Natural killer cell (primary cell): ENCODE data around the gene ARHGEF11. TPM values are rescaled to one million over a fixed set of nuclear protein-coding genes. Genes with fewer than 3 reads are reported as not detected.

Source experiments
- ATAC-seq, 3 donors: fragments of 150-1000 bp in 2 of 3; fragments of 200-7000 bp in 1 of 3; cut with Tn5 transposase; 1 replicate in 1 of 3; 2 replicates in 2 of 3; pipeline ENCODE4 v1.10.0; 2021; ENCODE audit warnings: mild to moderate bottlenecking in 2 of 3, moderate library complexity in 2 of 3
- DNase-seq, 2 donors: peaks; one replicate each; pipeline versions ENCODE4 v3.0.0 to v3.0.0-alpha.2; 2013 to 2021; ENCODE audit warnings: mixed read lengths in 1 of 2
- H3K27ac ChIP-seq: one replicate; pipeline ENCODE4 v1.5.1; 2013; ENCODE audit warnings: mild to moderate bottlenecking, low read length
- H3K27me3 ChIP-seq: one replicate; pipeline ENCODE4 v1.6.1; 2013; ENCODE audit warnings: low read length; ENCODE audit not compliant: control insufficient read depth, insufficient read depth
- H3K36me3 ChIP-seq: one replicate; pipeline ENCODE4 v1.6.1; 2013; ENCODE audit warnings: low read length; ENCODE audit not compliant: control insufficient read depth, insufficient read depth
- H3K4me1 ChIP-seq: one replicate; pipeline ENCODE4 v1.6.1; 2013; ENCODE audit warnings: low read length; ENCODE audit not compliant: control insufficient read depth, insufficient read depth
- H3K4me3 ChIP-seq: one replicate; pipeline ENCODE4 v1.5.1; 2013; ENCODE audit warnings: low read length
- H3K9me3 ChIP-seq: one replicate; pipeline ENCODE4 v1.6.1; 2013; ENCODE audit warnings: low read length; ENCODE audit not compliant: control insufficient read depth, insufficient read depth
- H3K27ac Mint-ChIP-seq, 2 donors: one replicate each; pipeline ENCODE4 v1.8.0; 2022; ENCODE audit warnings: mild to moderate bottlenecking in 2 of 2, mixed read lengths in 2 of 2, moderate library complexity in 1 of 2
- H3K27me3 Mint-ChIP-seq, 2 donors: one replicate each; pipeline ENCODE4 v1.8.0; 2022; ENCODE audit warnings: low read depth in 2 of 2, mixed read lengths in 2 of 2
- H3K36me3 Mint-ChIP-seq: one replicate; pipeline ENCODE4 v1.8.0; 2022; ENCODE audit warnings: mixed read lengths
- H3K4me1 Mint-ChIP-seq, 2 donors: one replicate each; pipeline ENCODE4 v1.8.0; 2022; ENCODE audit warnings: mixed read lengths in 2 of 2
- H3K4me3 Mint-ChIP-seq: one replicate; pipeline ENCODE4 v1.8.0; 2022; ENCODE audit warnings: mild to moderate bottlenecking, moderate library complexity, mixed read lengths
- H3K9me3 Mint-ChIP-seq, 2 donors: one replicate each; pipeline ENCODE4 v1.8.0; 2022; ENCODE audit warnings: mixed read lengths in 2 of 2
- WGBS: methylation state at CpG from one replicate; pipeline ENCODE4 v1.1.7; 2013; ENCODE audit warnings: missing lambda C conversion rate; ENCODE audit not compliant: insufficient coverage; 5-methylcytosine and 5-hydroxymethylcytosine counted together
- intact Hi-C: fragments of 100-400 bp; cut with micrococcal nuclease; formaldehyde crosslinking; loops from one replicate; pipeline ENCODE4 v1.14.2; 2022
- total RNA-seq, 4 donors: library from RNA; stranded (reverse); fragments of 120-200 nt in 1 of 4; gene quantifications; one replicate each; pipeline versions ENCODE4 v1.2.3 to v1.2.4, GENCODE V29; 2013 to 2022
- TF ChIP-seq, protein P1 (sequence below): fragments of 200-600 bp; IDR thresholded peaks from one replicate; pipeline ENCODE4 v1.8.0; 2022; ENCODE audit warnings: antibody characterized with exemption

The ARHGEF11 gene
- total RNA-seq, 3 donors from 2014 or later (not counting 1 experiment from before 2014, with no cell fraction given): 1.7 to 2.8 (median 2.4) TPM

DNA sequence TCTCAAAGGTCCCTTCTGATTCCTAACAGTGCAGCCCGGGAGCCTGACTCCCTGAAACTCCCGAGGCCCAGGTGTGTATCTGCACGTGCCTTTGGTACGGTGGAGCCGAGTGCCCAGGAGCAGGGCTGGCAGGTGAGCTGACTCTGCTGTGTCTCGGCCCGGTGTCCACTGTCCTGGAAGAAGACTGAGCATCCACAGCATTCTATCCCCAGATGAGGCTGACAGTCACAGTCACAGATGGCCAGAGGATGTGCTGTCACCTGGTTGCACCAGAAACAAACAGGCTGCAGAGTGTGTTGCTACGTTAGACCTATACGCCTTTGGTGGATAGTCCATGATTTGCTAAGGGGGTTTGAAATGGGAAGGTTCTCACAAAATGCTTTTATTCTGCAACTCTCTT is 44.2 kb upstream of the ARHGEF11 start:
- ATAC-seq (no peak), DNase-seq (no peak)
- intact Hi-C loops: loop anchor here (1.0 kb wide), 1 partner anchor 67 kb away; no protein-coding TSS in a partner anchor
- Histone ChIP-seq H3K36me3 (no peaks in the 10 kb centered on the region), H3K4me3 (no peak overlapping the region), H3K27ac (no peak overlapping the region), H3K9me3 (no peaks in the 10 kb centered on the region), H3K4me1 (peaks cover 3% of the 10 kb centered on the region), H3K27me3 (no peaks in the 10 kb centered on the region)
- Mint-ChIP-seq H3K4me1 (peaks cover 0 to 7% of the 10 kb centered on the region in 2 donors), H3K36me3 (no peaks in the 10 kb centered on the region), H3K27me3 (no peaks in the 10 kb centered on the region), H3K9me3 (no peaks in the 10 kb centered on the region), H3K27ac (no peak overlapping the region), H3K4me3 (no peak overlapping the region)
- TF ChIP-seq, protein P1, sequence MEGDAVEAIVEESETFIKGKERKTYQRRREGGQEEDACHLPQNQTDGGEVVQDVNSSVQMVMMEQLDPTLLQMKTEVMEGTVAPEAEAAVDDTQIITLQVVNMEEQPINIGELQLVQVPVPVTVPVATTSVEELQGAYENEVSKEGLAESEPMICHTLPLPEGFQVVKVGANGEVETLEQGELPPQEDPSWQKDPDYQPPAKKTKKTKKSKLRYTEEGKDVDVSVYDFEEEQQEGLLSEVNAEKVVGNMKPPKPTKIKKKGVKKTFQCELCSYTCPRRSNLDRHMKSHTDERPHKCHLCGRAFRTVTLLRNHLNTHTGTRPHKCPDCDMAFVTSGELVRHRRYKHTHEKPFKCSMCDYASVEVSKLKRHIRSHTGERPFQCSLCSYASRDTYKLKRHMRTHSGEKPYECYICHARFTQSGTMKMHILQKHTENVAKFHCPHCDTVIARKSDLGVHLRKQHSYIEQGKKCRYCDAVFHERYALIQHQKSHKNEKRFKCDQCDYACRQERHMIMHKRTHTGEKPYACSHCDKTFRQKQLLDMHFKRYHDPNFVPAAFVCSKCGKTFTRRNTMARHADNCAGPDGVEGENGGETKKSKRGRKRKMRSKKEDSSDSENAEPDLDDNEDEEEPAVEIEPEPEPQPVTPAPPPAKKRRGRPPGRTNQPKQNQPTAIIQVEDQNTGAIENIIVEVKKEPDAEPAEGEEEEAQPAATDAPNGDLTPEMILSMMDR: no peak
- 91% methylated on average over 9 of the region's 9 CpGs for WGBS

DNA sequence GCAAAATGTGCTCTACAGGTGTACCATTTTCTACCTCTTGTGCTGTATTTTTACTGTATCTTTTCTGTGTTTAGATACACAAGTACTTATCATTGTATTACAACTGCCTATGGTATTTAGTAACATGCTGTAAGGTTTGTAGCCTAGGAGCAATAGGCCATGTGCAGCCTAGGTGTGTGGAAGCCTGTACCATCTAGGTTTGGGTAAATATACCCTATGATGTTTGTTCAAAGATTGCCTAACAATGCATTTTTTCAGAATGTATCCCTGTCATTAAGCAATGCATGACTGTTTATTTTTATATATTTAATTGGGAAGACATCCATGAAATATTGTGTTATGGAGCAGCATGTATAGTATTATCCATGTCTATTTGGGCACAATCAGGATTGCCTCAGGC is 43.1 kb upstream of the ARHGEF11 start:
- no peaks in the 10 kb centered on the region for H3K9me3 ChIP-seq
- H3K4me1 ChIP-seq: peaks cover 3% of the 10 kb centered on the region
- no peaks in the 10 kb centered on the region for H3K9me3 Mint-ChIP-seq
- H3K27me3 Mint-ChIP-seq: no peaks in the 10 kb centered on the region
- no peaks in the 10 kb centered on the region for H3K27me3 ChIP-seq
- intact Hi-C loops: no loop called here
- TF ChIP-seq, protein P1: no peak
- H3K4me1 Mint-ChIP-seq: peaks cover 0 to 7% of the 10 kb centered on the region in 2 donors
- H3K27ac ChIP-seq: no peak overlapping the region
- H3K27ac Mint-ChIP-seq: no peak overlapping the region
- no peak overlapping the region for H3K4me3 Mint-ChIP-seq
- H3K36me3 Mint-ChIP-seq: no peaks in the 10 kb centered on the region
- H3K4me3 ChIP-seq: no peak overlapping the region
- DNase-seq: no peak
- ATAC-seq: no peak
- no peaks in the 10 kb centered on the region for H3K36me3 ChIP-seq

DNA sequence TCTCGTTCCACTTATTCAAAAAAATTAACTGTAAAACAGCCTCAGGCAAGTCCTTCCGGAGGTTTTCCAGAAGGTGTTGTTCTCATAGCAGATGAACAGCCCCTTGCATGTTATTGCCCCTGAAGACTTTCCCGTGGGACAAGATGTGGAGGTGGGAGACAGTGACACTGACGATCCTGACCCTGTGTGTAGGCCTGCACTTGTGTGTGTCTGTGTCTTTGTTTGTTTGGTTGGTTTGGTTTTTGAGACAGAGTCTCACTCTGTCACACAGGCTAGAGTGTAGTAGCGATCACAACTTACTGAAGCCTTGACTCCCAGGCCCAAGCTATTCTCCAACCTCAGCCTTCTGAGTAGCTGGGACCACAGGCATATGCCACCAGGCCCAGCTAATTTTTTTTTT is 41.5 kb upstream of the ARHGEF11 start:
- H3K9me3 ChIP-seq: no peaks in the 10 kb centered on the region
- H3K4me3 ChIP-seq: no peak overlapping the region
- no peak overlapping the region for H3K4me3 Mint-ChIP-seq
- 87% methylated on average over 5 of the region's 5 CpGs for WGBS
- no peak for DNase-seq
- peaks cover 3% of the 10 kb centered on the region for H3K4me1 ChIP-seq
- no peaks in the 10 kb centered on the region for H3K36me3 ChIP-seq
- TF ChIP-seq, protein P1: no peak
- intact Hi-C loops: no loop called here
- peaks cover 0 to 7% of the 10 kb centered on the region in 2 donors for H3K4me1 Mint-ChIP-seq
- ATAC-seq: no peak
- no peaks in the 10 kb centered on the region for H3K9me3 Mint-ChIP-seq
- H3K27ac Mint-ChIP-seq: no peak overlapping the region
- no peaks in the 10 kb centered on the region for H3K27me3 ChIP-seq
- H3K27me3 Mint-ChIP-seq: peaks cover 0 to 10% of the 10 kb centered on the region in 2 donors
- no peak overlapping the region for H3K27ac ChIP-seq
- no peaks in the 10 kb centered on the region for H3K36me3 Mint-ChIP-seq

DNA sequence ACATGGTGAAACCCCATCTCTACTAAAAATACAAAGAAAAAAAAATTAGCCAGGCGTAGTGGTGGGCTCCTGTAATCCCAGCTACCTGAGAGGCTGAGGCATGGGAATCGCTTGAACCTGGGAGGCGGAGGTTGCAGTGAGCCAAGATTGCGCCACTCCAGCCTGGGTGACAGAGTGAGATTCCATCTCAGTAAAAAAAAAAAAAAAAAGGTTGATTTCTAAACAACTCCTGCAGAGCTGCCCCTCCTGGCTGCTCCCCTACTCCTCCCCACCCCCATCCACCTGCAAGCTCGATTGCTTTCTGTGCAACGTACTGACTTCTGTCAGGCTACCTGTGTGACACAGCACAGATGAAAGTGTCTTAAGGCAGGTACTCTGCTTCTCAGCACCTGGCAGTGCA is 40.8 kb upstream of the ARHGEF11 start:
- H3K36me3 Mint-ChIP-seq: no peaks in the 10 kb centered on the region
- intact Hi-C loops: no loop called here
- no peak overlapping the region for H3K4me3 Mint-ChIP-seq
- no peaks in the 10 kb centered on the region for H3K9me3 ChIP-seq
- no peak for ATAC-seq
- DNase-seq: no peak
- TF ChIP-seq, protein P1: no peak
- no peak overlapping the region for H3K4me3 ChIP-seq
- peaks cover 0 to 7% of the 10 kb centered on the region in 2 donors for H3K4me1 Mint-ChIP-seq
- no peaks in the 10 kb centered on the region for H3K27me3 ChIP-seq
- H3K36me3 ChIP-seq: no peaks in the 10 kb centered on the region
- no peak overlapping the region for H3K27ac ChIP-seq
- peaks cover 0 to 13% of the 10 kb centered on the region in 2 donors for H3K27me3 Mint-ChIP-seq
- WGBS: 92% methylated on average over 6 of the region's 6 CpGs
- H3K27ac Mint-ChIP-seq: no peak overlapping the region
- peaks cover 3% of the 10 kb centered on the region for H3K4me1 ChIP-seq
- H3K9me3 Mint-ChIP-seq: no peaks in the 10 kb centered on the region
